NCI-H82 (cell line): ENCODE results near the gene NEURL1.
"Not testable (repeated sequence)": the region's sequence is repeated elsewhere in the genome, so short reads cannot be mapped to it uniquely, and the experiment has no call there.

Source experiments
- DNase-seq: peaks from one replicate; lab custom pipeline; 2025; lab: John Stamatoyannopoulos, UW

NEURL1 gene

GRCh38 chr10:103608056-103608455, 114.6 kb downstream of the NEURL1 start:
- DNase-seq: not testable (repeated sequence)

- no peak for DNase-seq
These were observed 116.0 kb downstream of the NEURL1 start for GRCh38 chr10:103609231-103610082.

- DNase-seq: no peak
These were observed 116.6 kb downstream of the NEURL1 start for GRCh38 chr10:103610083-103610472.

GRCh38 chr10:103610921-103611511, 117.5 kb downstream of the NEURL1 start:
- DNase-seq: no peak

GRCh38 chr10:103612462-103613365, 119.2 kb downstream of the NEURL1 start:
- DNase-seq: no peak

GRCh38 chr10:103613616-103614015, 120.1 kb downstream of the NEURL1 start:
- DNase-seq: no peak

GRCh38 chr10:103614306-103615158, 121.0 kb downstream of the NEURL1 start:
- DNase-seq: no peak

- no peak for DNase-seq
These were observed 123.4 kb downstream of the NEURL1 start for GRCh38 chr10:103616705-103617601.

- DNase-seq: no peak
These were observed 124.3 kb downstream of the NEURL1 start for GRCh38 chr10:103617602-103618385.

GRCh38 chr10:103618575-103619423, 125.3 kb downstream of the NEURL1 start:
- peak; percentile 56 for DNase-seq

- no peak for DNase-seq
These were observed 126.2 kb downstream of the NEURL1 start for GRCh38 chr10:103619424-103620351.

- DNase-seq: no peak
These were observed 126.8 kb downstream of the NEURL1 start for GRCh38 chr10:103620352-103620740.

- DNase-seq: no peak
These were observed 127.6 kb downstream of the NEURL1 start for GRCh38 chr10:103620891-103621782.

GRCh38 chr10:103621783-103622125, 128.2 kb downstream of the NEURL1 start:
- no peak for DNase-seq

- DNase-seq: no peak
These were observed 128.8 kb downstream of the NEURL1 start for GRCh38 chr10:103622286-103622685.

GRCh38 chr10:103622935-103623574, 129.6 kb downstream of the NEURL1 start:
- DNase-seq: no peak
